ENCODE results near the gene SURF2.
"Not testable (repeated sequence)": the region's sequence is repeated elsewhere in the genome, so short reads cannot be mapped to it uniquely, and the experiment has no call there.

The SURF2 gene

DNA sequence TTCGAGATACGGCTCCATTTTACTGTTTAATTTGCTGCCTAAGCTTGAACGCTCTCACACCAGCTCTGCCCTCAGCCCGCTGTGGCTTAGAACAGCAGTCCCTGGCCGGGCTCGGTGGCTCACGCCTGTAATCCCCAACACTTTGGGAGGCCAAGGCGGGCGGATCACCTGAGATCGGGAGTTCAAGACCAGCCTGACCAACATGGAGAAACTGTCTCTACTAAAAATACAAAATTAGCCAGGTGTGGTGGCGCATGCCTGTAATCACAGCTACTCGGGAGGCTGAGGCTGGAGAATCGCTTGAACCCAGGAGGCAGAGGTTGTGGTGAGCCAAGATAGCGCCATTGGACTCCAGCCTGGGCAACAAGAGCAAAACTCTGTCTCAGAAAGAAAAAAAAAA is 20.9 kb downstream of the SURF2 start:
- DNase-seq (ENCODE audit: low read depth) = not testable (repeated sequence)

DNA sequence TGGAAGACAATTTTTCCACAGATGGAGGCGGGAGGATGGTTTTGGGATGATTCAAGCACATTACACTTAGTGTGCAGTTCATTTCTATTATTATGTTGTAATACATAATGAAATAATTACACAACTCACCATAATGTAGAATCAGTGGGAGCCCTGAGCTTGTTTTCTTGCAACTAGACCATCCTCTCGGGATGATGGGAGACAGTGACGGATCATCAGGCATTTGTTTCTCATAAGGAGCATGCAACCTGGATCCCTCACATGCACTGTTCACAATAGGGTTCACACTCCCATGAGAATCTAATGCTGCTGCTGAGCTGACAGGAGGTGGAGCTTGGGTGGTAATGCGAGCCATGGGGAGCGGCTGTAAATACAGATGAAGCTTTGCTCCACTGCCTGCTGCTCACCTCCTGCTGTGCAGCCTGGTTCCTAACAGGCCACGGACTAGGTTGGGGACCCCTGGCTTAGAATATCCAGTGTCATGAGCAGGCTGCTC is 21.4 kb downstream of the SURF2 start:
- DNase-seq (ENCODE audit: low read depth) = peak; percentile 64

DNA sequence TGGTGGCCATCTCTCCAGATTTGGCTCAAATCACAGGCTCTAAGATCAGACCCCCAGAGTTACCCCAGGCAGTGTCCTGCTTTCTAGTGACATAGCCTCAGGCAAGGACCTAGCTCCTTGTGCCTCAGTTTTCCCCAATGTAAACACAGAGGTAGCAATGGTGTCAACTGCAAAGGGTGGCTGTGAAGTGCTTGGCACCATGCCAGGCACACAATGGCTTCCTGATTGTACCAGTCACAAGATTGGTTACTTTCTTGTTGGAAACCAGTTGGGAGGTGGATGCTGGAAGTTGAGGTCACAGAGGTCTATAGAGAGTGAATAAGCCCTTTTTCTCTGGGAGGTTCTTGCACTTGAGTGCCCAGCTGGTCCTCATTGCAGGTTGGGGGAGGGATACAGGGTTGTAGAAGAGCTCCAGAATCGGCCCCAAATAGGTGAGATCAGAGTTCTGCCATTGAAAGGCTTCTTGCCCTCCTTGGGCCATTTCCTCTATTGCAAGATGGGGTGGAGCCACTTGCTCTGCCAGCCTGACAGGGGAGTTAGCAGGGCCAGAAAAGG is 22.1 kb downstream of the SURF2 start:
- no peak for DNase-seq (ENCODE audit: low read depth)

DNA sequence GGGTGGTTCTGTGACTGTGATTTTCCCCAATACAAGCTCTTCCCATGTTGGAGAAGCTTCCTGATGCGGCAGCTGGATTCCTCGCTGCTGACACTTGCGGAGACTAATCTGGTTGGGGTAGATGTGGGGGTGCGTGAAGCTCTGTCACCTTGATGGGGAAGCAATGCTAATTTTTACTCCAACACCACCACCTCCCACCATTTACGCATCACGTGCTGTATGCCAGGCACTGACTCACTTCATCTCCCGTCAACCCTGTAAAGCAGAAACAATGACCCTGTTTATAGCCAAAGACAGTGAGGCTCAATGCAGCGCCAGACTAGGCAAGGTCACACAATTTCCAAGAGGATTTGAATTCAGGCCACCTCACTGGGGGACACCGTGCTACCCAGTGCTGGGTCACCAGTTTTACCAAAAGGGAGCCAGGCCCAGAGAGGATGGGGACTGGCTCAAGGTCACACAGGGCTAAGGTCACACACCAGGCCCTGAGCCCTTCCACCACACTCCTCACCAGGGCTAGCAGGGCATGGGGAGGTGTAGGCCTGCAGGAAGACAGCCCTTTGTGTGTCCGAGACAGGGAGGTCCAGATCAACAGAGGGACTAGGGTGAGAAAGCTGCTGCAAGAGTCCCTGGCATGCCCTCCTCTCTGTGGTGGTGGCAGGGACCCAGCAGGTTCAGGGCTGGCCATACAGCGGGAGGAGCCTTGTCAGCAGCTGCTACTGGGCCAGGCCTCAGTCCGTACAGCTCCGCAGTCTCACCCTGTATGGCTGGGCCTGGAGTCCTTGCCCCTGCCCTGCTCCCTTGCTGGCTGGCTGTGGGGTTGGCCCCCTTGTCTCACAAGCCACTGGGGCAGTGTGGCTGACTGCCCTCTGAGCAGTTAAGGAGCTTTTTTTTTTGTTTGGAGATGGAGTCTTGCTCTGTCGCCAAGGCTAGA is 23.1 kb downstream of the SURF2 start:
- no peak for DNase-seq (ENCODE audit: low read depth)

DNA sequence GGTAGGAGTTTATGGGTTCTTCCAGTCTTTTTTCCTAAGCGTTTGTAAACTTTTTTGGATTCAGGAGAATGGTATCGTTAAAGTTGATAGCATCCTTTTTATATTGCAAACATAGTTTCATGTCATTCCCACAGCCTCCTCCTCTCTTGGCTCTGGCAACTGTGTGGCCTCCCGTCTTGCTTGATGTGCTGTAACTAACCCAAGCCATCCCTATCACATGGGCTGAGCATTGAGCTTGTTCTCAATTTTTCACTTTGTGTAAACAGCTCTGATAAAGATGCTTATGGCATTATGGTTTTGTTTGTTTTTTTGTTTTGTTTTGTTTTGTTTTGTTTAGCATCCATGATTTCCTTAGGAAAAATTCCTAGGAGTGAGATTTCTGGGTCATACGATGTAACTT is 24.4 kb downstream of the SURF2 start:
- no peak for DNase-seq (ENCODE audit: low read depth)

DNA sequence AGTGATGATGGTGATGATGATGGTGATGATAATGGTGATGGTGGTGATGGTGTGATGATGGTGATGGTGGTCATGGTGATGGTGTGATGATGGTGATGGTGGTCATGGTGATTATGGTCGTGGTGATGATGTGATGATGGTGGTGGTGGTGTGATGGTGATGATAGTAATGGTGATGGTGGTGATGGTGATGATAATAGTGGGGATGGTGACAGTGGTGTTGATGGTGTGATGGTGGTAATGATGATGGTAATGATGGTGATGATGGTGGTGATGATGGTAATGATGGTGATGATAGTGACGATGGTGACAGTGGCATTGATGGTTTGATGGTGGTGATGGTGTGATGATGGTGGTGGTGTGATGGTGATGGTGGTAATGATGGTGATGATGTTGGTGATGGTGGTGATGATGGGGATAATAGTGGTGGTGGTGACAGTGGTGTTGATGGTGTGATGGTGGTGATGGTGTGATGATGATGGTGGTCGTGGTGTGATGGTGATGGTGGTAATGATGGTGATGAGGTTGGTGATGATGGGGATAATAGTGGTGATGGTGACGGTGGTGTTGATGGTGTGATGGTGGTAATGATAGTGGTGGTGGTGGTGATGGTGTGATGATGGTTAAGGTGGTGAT is 26.3 kb downstream of the SURF2 start:
- no peak for DNase-seq (ENCODE audit: low read depth)

DNA sequence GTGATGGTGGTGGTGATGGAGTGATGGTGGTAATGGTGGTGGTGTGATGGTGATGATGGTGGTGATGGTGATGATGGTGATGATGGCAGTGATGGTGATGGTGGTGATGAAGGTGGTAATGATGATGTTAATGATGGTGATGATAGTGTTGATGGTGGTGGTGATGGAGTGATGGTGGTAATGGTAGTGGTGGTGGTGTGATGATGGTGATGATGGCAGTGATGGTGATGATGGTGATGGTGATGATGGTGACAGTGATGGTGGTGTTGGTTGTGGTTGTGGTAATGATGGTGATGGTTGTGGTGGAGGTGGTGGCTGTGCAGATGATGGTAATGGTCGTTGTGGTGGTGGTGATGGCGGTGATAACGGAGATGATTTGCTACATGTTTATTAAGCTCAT is 27.1 kb downstream of the SURF2 start:
- no peak for DNase-seq (ENCODE audit: low read depth)

DNA sequence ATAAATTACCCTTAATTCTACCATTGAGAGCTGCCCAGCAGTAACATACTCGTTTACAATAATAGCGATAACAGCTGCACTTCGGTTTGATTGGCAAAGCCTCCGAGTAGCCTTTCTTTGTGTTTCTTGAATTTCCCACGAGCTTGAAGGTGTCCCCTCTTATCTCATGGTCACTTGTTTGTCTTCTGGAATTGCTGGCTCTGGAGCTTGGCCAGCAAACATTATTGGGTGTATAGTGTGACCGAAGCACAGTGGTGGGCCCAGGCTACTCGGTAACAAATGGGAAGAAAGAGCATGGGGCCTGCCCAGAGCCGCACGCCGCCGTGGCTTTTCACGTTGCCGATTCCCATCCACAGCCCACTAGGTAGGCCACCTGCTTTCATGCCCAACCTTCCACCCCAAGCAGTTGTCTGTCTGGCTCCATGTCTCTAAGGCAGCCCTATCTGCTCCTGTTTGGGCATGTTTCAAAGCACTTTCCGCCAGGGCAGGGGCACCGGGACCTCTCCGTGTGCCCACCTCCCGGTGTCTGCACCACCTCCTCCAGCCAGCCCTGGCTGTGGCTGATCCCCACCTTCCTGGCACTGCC is 28.5 kb downstream of the SURF2 start:
- DNase-seq (ENCODE audit: low read depth) = no peak

DNA sequence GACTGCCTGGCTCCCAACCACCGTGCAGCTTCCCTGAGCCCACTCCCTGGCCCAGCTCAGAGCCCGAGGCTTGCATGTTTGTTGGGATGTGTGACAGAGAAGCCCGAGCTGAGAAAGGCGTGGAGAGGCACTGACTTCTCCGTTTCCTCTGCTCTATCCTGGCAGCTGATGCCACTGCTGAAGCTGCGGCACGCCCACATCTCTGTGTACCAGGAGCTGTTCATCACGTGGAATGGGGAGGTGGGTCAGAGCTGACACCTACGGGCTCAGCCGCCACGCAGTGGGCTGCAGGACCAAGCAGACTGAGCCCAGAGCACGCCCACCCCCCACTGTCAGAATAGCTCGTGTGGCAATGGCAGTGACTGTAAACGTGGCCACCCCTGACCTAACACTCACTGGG is 29.1 kb downstream of the SURF2 start:
- no peak for DNase-seq (ENCODE audit: low read depth)

DNA sequence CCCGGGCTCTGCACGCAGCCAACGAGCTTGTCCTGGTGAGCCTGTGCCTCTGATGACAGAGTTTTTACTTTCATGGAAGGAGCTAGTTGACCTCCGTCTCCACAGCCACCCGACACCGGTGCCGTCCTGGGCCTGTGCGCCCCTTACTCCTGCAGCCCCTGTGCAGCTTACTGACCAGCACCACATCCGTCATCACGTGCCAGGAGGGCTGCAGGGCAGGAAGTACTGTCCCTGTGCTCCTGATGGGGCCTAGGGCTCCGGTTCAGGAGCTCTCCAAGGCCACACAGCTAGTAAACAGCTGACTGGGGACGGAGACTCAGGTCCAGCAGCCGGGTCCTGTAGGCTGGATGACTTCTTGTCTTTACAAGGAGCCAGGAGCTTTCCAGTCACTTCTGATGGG is 30.0 kb downstream of the SURF2 start:
- no peak for DNase-seq (ENCODE audit: low read depth)

DNA sequence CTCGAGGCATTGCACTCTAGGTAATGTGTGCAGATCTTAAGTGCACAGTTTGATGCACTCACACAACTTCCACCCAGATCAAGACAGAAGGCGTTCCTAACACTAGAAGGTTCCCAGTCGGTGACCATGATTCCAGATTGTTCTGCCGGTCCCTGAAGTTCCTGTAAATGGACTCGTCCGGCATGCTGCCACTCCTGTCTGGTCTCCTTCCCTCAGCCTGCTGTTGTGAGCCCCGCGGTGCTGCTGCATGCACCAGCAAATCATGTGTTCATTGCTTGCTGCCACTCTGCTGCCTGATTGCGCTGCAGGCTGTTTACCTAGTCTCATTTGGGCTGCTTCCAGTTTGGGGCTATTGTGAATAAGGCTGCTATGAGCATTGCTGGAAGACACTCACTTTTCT is 31.3 kb downstream of the SURF2 start:
- DNase-seq (ENCODE audit: low read depth) = no peak

DNA sequence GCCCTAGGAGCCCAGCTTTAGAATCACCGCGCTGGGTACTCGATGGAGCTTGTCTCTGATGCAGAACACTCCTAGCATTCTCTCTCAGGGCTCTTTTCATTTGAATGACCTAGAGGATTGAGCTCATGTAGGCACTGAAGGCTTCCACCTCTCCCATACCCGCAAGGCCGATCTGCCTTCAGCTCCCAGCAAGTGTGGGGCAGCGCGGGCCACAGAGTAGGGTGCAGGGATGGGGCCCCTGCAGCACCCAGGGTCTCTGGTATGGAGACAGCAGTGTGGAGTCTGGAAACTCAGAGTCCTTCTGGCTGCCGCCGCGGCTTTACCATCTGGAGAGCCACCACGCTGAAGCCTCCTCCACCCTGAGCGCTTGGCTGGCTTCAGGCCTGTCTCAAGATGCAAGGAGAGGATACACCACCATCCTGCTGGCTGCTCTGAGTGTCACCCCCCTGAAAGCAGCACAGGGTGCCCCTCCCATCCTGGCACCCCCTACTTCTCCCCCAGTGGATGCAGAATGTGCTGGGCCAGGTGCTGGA is 32.7 kb downstream of the SURF2 start:
- DNase-seq (ENCODE audit: low read depth) = no peak

DNA sequence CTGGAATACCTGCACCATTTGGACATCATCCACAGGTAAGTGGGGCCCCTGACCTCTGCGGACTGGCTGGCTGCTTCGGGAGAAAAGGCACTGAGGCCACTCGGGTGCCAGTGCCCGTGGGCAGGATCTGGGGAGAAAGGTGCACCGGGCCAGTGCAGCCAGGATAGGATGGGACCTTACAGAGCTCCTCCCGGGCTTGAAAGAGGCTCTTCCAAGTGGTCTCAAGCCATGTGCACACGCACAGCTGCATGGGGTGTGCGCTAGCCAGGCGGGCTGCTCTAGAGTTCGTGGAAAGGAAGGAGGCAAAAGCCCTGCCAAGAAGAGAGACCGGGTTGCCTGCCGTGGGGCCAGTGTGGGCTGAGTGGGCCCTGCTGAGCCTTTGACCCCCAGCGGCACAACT is 33.2 kb downstream of the SURF2 start:
- DNase-seq (ENCODE audit: low read depth) = no peak

DNA sequence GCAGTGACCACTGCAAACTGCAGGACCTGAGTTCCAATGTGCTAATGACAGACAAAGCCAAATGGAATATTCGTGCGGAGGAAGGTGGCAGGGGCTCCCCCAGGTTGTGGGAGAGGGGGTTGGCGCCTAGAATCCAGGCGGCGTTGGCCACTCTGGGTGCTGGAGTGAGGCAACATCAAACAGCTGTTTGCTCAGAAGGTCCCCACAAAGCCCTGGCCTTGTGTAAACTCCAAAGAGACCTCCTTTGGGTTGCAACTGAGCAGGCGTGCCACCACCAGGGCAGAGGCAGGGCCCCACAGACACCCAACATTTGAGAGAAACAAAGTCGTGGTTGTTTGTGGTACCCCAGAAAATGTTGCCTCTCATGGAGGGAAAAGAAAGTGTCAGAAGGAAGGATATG is 34.4 kb downstream of the SURF2 start:
- DNase-seq (ENCODE audit: low read depth) = no peak

DNA sequence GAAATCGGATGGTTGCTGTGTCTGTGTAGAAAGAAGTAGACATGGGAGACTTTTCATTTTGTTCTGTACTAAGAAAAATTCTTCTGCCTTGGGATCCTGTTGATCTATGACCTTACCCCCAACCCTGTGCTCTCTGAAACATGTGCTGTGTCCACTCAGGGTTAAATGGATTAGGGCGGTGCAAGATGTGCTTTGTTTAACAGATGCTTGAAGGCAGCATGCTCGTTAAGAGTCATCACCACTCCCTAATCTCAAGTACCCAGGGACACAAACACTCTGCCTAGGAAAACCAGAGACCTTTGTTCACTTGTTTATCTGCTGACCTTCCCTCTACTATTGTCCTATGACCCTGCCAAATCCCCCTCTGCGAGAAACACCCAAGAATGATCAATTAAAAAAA is 35.1 kb downstream of the SURF2 start:
- not testable (repeated sequence) for DNase-seq (ENCODE audit: low read depth)

DNA sequence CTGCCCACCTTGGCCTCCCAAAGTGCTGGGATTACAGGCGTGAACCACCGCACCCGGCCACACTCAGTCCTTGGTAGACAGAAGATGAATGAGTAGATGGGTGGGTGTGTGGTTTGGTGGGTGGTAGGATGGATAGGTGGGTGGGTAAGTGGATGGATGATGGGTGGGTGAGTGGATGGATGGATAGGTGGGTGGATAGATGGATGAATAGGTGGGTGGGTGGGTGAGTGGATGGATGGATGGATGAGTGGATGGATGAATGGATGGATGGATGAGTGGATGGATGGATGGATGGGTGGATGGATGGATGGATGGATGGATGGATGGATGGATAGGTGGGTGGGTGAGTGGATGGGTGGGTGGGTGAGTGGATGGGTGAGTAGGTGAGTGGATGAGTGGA is 36.0 kb downstream of the SURF2 start:
- not testable (repeated sequence) for DNase-seq (ENCODE audit: low read depth)

DNA sequence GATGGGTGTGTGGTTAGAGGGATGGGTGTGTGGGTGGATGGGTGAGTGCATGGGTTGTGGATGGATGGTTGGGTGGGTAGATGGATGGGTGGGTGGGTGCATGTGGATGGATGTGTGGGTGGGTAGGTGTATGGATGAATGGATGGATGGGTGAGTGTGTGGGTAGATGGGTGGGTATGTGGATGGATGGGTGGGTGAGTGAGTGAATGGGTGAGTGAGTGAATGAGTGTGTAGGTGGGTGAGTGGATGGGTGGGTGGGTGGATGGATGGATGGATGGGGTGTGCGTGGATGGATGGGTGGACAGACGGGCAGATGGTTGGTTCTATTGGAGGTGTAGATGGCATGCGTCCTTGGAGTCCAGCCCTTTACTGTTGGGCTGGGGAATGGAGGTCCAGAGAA is 37.0 kb downstream of the SURF2 start:
- no peak for DNase-seq (ENCODE audit: low read depth)

DNA sequence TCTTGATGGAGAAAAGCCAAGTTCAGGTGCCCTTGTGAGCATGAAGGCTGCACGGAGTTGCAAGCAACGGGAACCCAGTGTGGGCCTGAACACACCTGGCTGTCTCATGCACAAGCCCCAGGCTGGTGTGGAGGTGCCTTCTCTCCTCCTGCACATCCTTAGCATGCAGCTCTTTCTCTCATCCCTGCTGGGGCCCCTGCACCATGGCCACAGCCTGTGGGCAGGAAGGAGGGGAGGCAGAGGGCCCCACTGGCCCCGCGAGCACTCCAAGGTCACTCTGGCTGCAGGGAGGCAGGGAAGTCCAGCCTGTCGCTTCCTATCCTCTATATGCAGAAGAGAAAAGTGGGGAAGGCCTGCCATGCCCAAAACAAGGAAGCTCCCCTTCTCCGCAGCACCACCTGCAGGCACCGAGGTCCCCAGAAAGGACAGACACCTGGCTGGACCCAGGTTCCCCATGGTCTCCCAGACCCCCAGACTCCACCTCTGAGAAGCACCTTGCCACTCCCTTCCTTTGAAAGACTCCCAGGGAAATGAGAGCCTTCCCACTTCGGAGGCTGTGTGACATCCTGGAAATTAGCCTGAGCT is 38.4 kb downstream of the SURF2 start:
- DNase-seq (ENCODE audit: low read depth) = no peak

DNA sequence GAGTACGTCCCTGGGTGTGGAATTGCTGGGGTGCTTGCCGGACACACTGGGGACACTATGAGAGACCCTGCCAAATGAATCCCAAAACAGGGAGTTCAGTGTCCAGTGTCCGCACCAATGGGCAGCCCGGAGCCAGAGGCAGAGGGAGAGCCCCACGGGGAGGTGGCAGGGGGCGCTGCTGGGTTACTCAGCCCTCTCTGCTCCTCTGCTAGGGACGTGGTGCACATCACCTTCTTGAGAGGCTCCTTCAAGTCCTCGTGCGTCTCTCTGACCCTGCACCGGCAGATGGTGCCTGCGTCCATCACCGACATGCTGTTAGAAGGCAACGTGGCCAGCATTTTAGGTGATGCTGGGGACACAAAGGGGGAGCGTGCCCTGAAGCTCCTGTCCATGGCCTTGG is 40.6 kb downstream of the SURF2 start:
- DNase-seq (ENCODE audit: low read depth) = no peak

DNA sequence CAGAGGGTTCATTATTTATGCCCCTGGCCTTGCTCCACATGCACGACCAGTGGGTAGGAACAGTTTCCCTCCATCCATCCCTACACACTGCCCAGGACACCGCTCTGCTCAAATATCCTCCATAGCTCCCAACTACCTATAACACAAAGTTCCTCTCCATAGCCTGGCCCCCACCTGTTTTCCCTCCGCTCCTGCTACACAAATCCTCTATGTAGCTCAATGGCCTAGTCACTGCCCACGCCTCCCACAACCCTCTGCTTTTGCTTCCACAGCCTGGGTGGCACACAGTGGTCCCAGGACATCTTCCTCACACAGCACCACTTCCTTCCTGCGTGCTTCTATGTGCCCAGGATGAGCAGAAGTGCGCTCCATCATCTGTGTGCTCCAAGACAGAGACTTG is 41.0 kb downstream of the SURF2 start:
- DNase-seq (ENCODE audit: low read depth) = no peak

DNA sequence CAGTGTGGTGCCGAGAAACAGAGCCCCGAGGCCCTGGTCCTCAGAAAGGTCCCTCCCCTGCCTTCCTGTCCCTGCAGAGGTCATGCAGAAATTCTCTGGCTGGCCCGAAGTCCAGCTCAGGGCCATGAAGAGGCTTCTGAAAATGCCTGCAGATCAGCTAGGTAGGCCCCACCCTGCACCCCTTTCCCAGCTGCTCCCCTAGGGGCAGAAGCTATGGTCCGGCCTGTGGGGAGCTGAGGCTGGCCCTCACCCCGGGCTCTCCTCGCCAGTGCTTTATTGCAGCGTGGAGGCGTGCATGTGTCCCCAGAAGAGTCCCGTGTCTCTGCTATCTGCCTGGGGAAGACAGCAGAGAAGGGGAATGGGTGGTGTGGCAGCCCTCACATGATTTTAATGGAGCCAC is 41.5 kb downstream of the SURF2 start:
- DNase-seq (ENCODE audit: low read depth) = no peak

DNA sequence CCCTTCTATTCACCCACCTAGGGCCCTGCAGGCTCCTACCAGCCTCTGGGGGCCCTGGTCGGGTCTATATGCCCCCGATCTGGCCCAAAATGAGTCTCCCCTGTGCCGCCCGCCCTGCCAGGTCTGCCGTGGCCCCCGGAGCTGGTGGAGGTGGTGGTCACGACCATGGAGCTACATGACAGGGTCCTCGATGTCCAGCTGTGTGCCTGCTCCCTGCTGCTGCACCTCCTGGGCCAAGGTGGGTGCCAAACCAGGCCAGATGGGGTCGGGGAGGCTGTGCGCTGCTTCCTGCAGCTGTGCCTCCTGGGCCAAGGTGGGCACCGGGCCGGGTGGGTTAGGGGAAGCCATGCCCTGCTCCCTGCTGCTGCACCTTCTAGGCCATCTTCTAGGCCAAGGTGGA is 43.9 kb downstream of the SURF2 start:
- no peak for DNase-seq (ENCODE audit: low read depth)

All from GM04503 (cell line).